Testis (tissue), 3 donors: ENCODE results near the gene C6orf136. TPM values are rescaled to one million over a fixed set of nuclear protein-coding genes. Genes with fewer than 3 reads are reported as not detected.

ENCODE experiments used
- DNase-seq: peaks from one replicate; pipeline ENCODE4 v3.0.0-alpha.2; 2019
- H3K27ac ChIP-seq, 2 donors: fragments of 200-600 bp; sonication (generic); one replicate each; pipeline ENCODE4 v1.5.1; 2019
- H3K27me3 ChIP-seq: fragments of 200-600 bp; sonication (generic); one replicate; pipeline ENCODE4 v1.5.1; 2019
- H3K36me3 ChIP-seq: fragments of 200-600 bp; sonication (generic); one replicate; pipeline ENCODE4 v1.5.1; 2017; ENCODE audit warnings: low read depth; ENCODE audit errors: missing control alignments
- H3K4me1 ChIP-seq: fragments of 200-600 bp; sonication (generic); one replicate; pipeline ENCODE4 v1.5.1; 2019
- H3K4me3 ChIP-seq, 2 donors: fragments of 200-600 bp; sonication (generic); one replicate each; pipeline ENCODE4 v1.5.1; 2017 to 2019
- H3K9me3 ChIP-seq: fragments of 200-600 bp; sonication (generic); one replicate; pipeline ENCODE4 v1.5.1; 2017
- CTCF ChIP-seq, 3 experiments: fragments of 450-650 bp in 2 of 3; fragments of 200-600 bp in 1 of 3; sonication (generic) in 1 of 3; IDR thresholded peaks; one replicate each; pipeline ENCODE4 v1.5.1; 2016 to 2019; ENCODE audit warnings: antibody characterized with exemption in 3 of 3, mild to moderate bottlenecking in 2 of 3, moderate library complexity in 1 of 3
- POLR2A ChIP-seq: fragments of 450-650 bp; IDR thresholded peaks from one replicate; pipeline ENCODE4 v1.6.1; 2017; ENCODE audit warnings: antibody characterized with exemption, mild to moderate bottlenecking, moderate library complexity
- WGBS, 2 donors: methylation state at CpG; one replicate each; pipeline ENCODE4 v1.1.5; 2018; 5-methylcytosine and 5-hydroxymethylcytosine counted together
- intact Hi-C: fragments of 100-400 bp; cut with DNase I; formaldehyde crosslinking; loops from one replicate; pipeline ENCODE4 v1.15.1; 2023; ENCODE audit warnings: low total_unique reads
- polyA plus RNA-seq: library from polyadenylated mRNA; stranded (reverse); fragments of 350-450 nt; fragmentation: Illumina TruSeq; extraction: RNeasy Lipid Tissue Mini Kit (QIAGEN cat#74804); gene quantifications from one replicate; pipeline ENCODE4 v1.2.3, GENCODE V29; 2014; ENCODE audit warnings: low read depth, low replicate concordance; ENCODE audit not compliant: insufficient read depth
- total RNA-seq, 2 donors: library from RNA; depleted of rRNA; stranded (reverse); fragments of >200 nt; gene quantifications; one replicate each; pipeline ENCODE4 v1.2.3, GENCODE V29; 2016

The C6orf136 gene
- total and polyA plus RNA-seq, 3 donors from 2014 or later, result 17.8 to 26.0 (median 22.0) TPM

GRCh38 chr6:30612687-30613248 lies 34.2 kb upstream of the C6orf136 start:
- intact Hi-C loops, result no loop called here
- Histone ChIP-seq H3K4me3 (no peak overlapping the region), H3K27ac (peak overlapping the region in 1 of 2 donors; percentile 48), H3K4me1 (peaks cover 25% of the 10 kb centered on the region), H3K36me3 (no peaks in the 10 kb centered on the region), H3K9me3 (no peaks in the 10 kb centered on the region), H3K27me3 (no peaks in the 10 kb centered on the region)
- TF ChIP-seq POLR2A (no peak), CTCF (IDR thresholded peaks at IDR 0.05) (no peak)
- no peak for DNase-seq
- 61 to 67% methylated on average over 6 of the region's 6 CpGs for WGBS, 2 donors

GRCh38 chr6:30613251-30614043 lies 33.5 kb upstream of the C6orf136 start:
- no peak for DNase-seq

GRCh38 chr6:30614044-30614842 lies 32.7 kb upstream of the C6orf136 start:
- DNase-seq, result no peak
- WGBS, 2 donors, result 10 to 13% methylated on average over 8 of the region's 8 CpGs

More at GRCh38 chr6:30613251-30614043, 33.5 kb upstream of the C6orf136 start:
- intact Hi-C loops, result no loop called here
- Histone ChIP-seq H3K9me3 (no peaks in the 10 kb centered on the region), H3K27me3 (no peaks in the 10 kb centered on the region), H3K27ac (peak overlapping the region in 1 of 2 donors; percentile 98), H3K36me3 (no peaks in the 10 kb centered on the region), H3K4me1 (peaks cover 29% of the 10 kb centered on the region), H3K4me3 (no peak overlapping the region)
- no peak for TF ChIP-seq CTCF (IDR thresholded peaks at IDR 0.05)
- TF ChIP-seq POLR2A, result no peak

GRCh38 chr6:30614843-30615218 lies 32.1 kb upstream of the C6orf136 start:
- no peaks in the 10 kb centered on the region for H3K36me3 ChIP-seq
- H3K4me3 ChIP-seq, result peak overlapping the region; percentile 76 to 96
- 0% methylated on average over 6 of the region's 6 CpGs for WGBS, 2 donors
- peak; percentile 95 for DNase-seq
- H3K9me3 ChIP-seq, result no peaks in the 10 kb centered on the region
- intact Hi-C loops, result no loop called here
- TF ChIP-seq CTCF (IDR thresholded peaks at IDR 0.05), result no peak
- TF ChIP-seq POLR2A, result peak; percentile 90
- H3K4me1 ChIP-seq, result peaks cover 31% of the 10 kb centered on the region
- peak overlapping the region; percentile 98 to 99 for H3K27ac ChIP-seq
- H3K27me3 ChIP-seq, result no peaks in the 10 kb centered on the region

More at GRCh38 chr6:30614044-30614842, 32.7 kb upstream of the C6orf136 start:
- TF ChIP-seq POLR2A (no peak), CTCF (IDR thresholded peaks at IDR 0.05) (no peak)
- intact Hi-C loops, result no loop called here
- peaks cover 36% of the 10 kb centered on the region for H3K4me1 ChIP-seq
- H3K27ac ChIP-seq, result peak overlapping the region; percentile 98 to 99
- no peaks in the 10 kb centered on the region for H3K36me3 ChIP-seq
- no peaks in the 10 kb centered on the region for H3K9me3 ChIP-seq
- peak overlapping the region; percentile 76 to 96 for H3K4me3 ChIP-seq
- no peaks in the 10 kb centered on the region for H3K27me3 ChIP-seq
